ENCODE results near the gene CBLB. TPM values are rescaled to one million over a fixed set of nuclear protein-coding genes. Genes with fewer than 3 reads are reported as not detected.

CBLB gene
- total RNA-seq: 46.7 TPM
- long read RNA-seq, full-length matches to known transcripts: 5 of 25 reads
- long read RNA-seq, partial matches to known transcripts: 6 of 25 reads
- long read RNA-seq, other reads (novel, unspliced or antisense): 14 of 25 reads

GRCh38 chr3:105868742-105869530, at the start of gene CBLB:
Gene CBLB (minus strand): TSS chr3:105869012. CDS start chr3:105867577, 1,435 bp downstream.
- Histone ChIP-seq H3K27ac (replicated peaks) (peak within 1 kb of the TSS; percentile 99), H3K4me1 (peaks cover 62% of the 10 kb centered on the region), H3K4me3 (peak within 1 kb of the TSS; percentile 96), H3K27me3 (ENCODE audit: low read depth) (no peaks in the 10 kb centered on the region), H3K36me3 (peaks cover 11% of the 10 kb centered on the region), H3K9me3 (replicated peaks) (no peaks in the 10 kb centered on the region)
- DNase-seq: peak; percentile 93
- intact Hi-C loops (cut with micrococcal nuclease): loop anchor here (10.0 kb wide), 1 partner anchor 174 kb away; no protein-coding TSS in a partner anchor
- TF ChIP-seq CTCF (IDR thresholded peaks at IDR 0.05; ENCODE audit: borderline replicate concordance): no peak

GRCh38 chr3:105916767-105917166, 48.0 kb upstream of the CBLB start:
- no peak for TF ChIP-seq CTCF (IDR thresholded peaks at IDR 0.05; ENCODE audit: borderline replicate concordance)

GRCh38 chr3:105915524-105915923, 46.7 kb upstream of the CBLB start:
- no peak for DNase-seq
- H3K27me3 ChIP-seq (ENCODE audit: low read depth): no peaks in the 10 kb centered on the region
- H3K4me1 ChIP-seq: no peaks in the 10 kb centered on the region
- no peak overlapping the region for H3K4me3 ChIP-seq
- H3K27ac ChIP-seq (replicated peaks): no peak overlapping the region
- H3K9me3 ChIP-seq (replicated peaks): peaks cover 32% of the 10 kb centered on the region
- no peak for TF ChIP-seq CTCF (IDR thresholded peaks at IDR 0.05; ENCODE audit: borderline replicate concordance)
- intact Hi-C loops (cut with micrococcal nuclease): no loop called here
- no peaks in the 10 kb centered on the region for H3K36me3 ChIP-seq

More at GRCh38 chr3:105916767-105917166, 48.0 kb upstream of the CBLB start:
- Histone ChIP-seq H3K27me3 (ENCODE audit: low read depth) (no peaks in the 10 kb centered on the region), H3K4me1 (no peaks in the 10 kb centered on the region), H3K36me3 (no peaks in the 10 kb centered on the region), H3K27ac (replicated peaks) (no peak overlapping the region), H3K4me3 (no peak overlapping the region), H3K9me3 (replicated peaks) (peaks cover 32% of the 10 kb centered on the region)
- DNase-seq: no peak
- intact Hi-C loops (cut with micrococcal nuclease): no loop called here

- H3K4me1 ChIP-seq: no peaks in the 10 kb centered on the region
- H3K4me3 ChIP-seq: no peak overlapping the region
- H3K36me3 ChIP-seq: no peaks in the 10 kb centered on the region
- H3K9me3 ChIP-seq (replicated peaks): peaks cover 21% of the 10 kb centered on the region
- no peaks in the 10 kb centered on the region for H3K27me3 ChIP-seq (ENCODE audit: low read depth)
- no peak for TF ChIP-seq CTCF (IDR thresholded peaks at IDR 0.05; ENCODE audit: borderline replicate concordance)
- intact Hi-C loops (cut with micrococcal nuclease): no loop called here
- DNase-seq: no peak
- H3K27ac ChIP-seq (replicated peaks): no peak overlapping the region
These were observed 44.8 kb upstream of the CBLB start for GRCh38 chr3:105913616-105914015.

GRCh38 chr3:105912891-105913290, 44.1 kb upstream of the CBLB start:
- no peak overlapping the region for H3K4me3 ChIP-seq
- peaks cover 2% of the 10 kb centered on the region for H3K4me1 ChIP-seq
- H3K36me3 ChIP-seq: no peaks in the 10 kb centered on the region
- no peak overlapping the region for H3K27ac ChIP-seq (replicated peaks)
- H3K9me3 ChIP-seq (replicated peaks): peaks cover 21% of the 10 kb centered on the region
- intact Hi-C loops (cut with micrococcal nuclease): no loop called here
- no peak for DNase-seq
- no peaks in the 10 kb centered on the region for H3K27me3 ChIP-seq (ENCODE audit: low read depth)
- no peak for TF ChIP-seq CTCF (IDR thresholded peaks at IDR 0.05; ENCODE audit: borderline replicate concordance)
